Heart left ventricle (tissue), 16 donors: ENCODE measurements around the gene SLCO3A1. TPM values are rescaled to one million over a fixed set of nuclear protein-coding genes. Genes with fewer than 3 reads are reported as not detected.

ENCODE experiments used
- ATAC-seq, 4 donors: fragments of 200-7000 bp; cut with Tn5 transposase; one replicate each; pipeline ENCODE4 v1.9.1; 2020 to 2022; ENCODE audit warnings: moderate library complexity in 4 of 4, mild to moderate bottlenecking in 3 of 4, moderate number of reproducible peaks in 1 of 4
- DNase-seq, 5 donors: peaks; one replicate each; pipeline ENCODE4 v3.0.0-alpha.2; 2020
- H3K27ac ChIP-seq, 12 donors: fragments of 200-600 bp; sonication (generic) in 4 of 12; one replicate each; pipeline versions ENCODE4 v1.5.0 to v1.8.0; 2016 to 2022; ENCODE audit warnings: mild to moderate bottlenecking in 2 of 12
- H3K27me3 ChIP-seq, 9 donors: fragments of 200-600 bp; sonication (generic) in 2 of 9; one replicate each; pipeline versions ENCODE4 v1.5.1 to v1.8.0; 2016 to 2022; ENCODE audit warnings: mild to moderate bottlenecking in 3 of 9
- H3K36me3 ChIP-seq, 9 donors: fragments of 200-600 bp; sonication (generic) in 2 of 9; one replicate each; pipeline versions ENCODE4 v1.5.0 to v1.8.0; 2018 to 2022; ENCODE audit warnings: mild to moderate bottlenecking in 2 of 9
- H3K4me1 ChIP-seq, 12 donors: fragments of 200-600 bp; sonication (generic) in 4 of 12; one replicate each; pipeline versions ENCODE4 v1.5.0 to v1.8.0; 2016 to 2022; ENCODE audit warnings: mild to moderate bottlenecking in 3 of 12
- H3K4me3 ChIP-seq, 12 donors: fragments of 200-600 bp; sonication (generic) in 4 of 12; one replicate each; pipeline versions ENCODE4 v1.5.0 to v1.8.0; 2017 to 2022; ENCODE audit warnings: mild to moderate bottlenecking in 9 of 12, moderate library complexity in 4 of 12
- H3K9me3 ChIP-seq, 12 donors: fragments of 200-600 bp; sonication (generic) in 4 of 12; one replicate each; pipeline versions ENCODE4 v1.5.0 to v1.8.0; 2016 to 2022; ENCODE audit warnings: mild to moderate bottlenecking in 1 of 12
- CTCF ChIP-seq, 12 donors: fragments of 200-600 bp; sonication (generic) in 4 of 12; IDR thresholded peaks; one replicate each; pipeline versions ENCODE4 v1.5.0 to v1.8.0; 2018 to 2022; ENCODE audit warnings: antibody characterized with exemption in 12 of 12, mild to moderate bottlenecking in 5 of 12
- POLR2A ChIP-seq, 2 donors: fragments of 450-650 bp; IDR thresholded peaks; one replicate each; pipeline ENCODE4 v1.6.1; 2017; ENCODE audit warnings: antibody characterized with exemption in 2 of 2, mild to moderate bottlenecking in 2 of 2, moderate library complexity in 2 of 2
- WGBS, 4 donors: extraction: QIAGEN DNeasy Blood & Tissue Kit in 2 of 4; methylation state at CpG; one replicate each; pipeline versions ENCODE4 v1.1.5 to v1.1.7; 2013 to 2018; 5-methylcytosine and 5-hydroxymethylcytosine counted together
- intact Hi-C, 10 donors: fragments of 100-400 bp; cut with DNase I; formaldehyde crosslinking; loops; one replicate each; pipeline versions ENCODE4 v1.11.1 to v1.14.2; 2022
- polyA plus RNA-seq, 2 donors: library from polyadenylated mRNA; stranded (reverse); fragments of 200-250 nt; gene quantifications; one replicate each; pipeline ENCODE4 v1.2.3, GENCODE V29; 2013
- total RNA-seq, 9 donors: library from RNA; depleted of rRNA in 2 of 9; stranded (reverse); fragments of >200 nt in 2 of 9; fragmentation: NEBNext Ultra II Directional in 3 of 9; extraction: Animal tissue kit (Norgen Biotek cat#: 25700) in 3 of 9; gene quantifications; one replicate each; pipeline versions ENCODE4 v1.1.0 to v1.2.4, GENCODE V29; 2016 to 2023
- donor health status: ischemic (EF 13 %, LVEDD 7.1; RV severe dilation, severe dysfunction).
- donor health status: healthy with polysubstance abuse.
- donor health status: DM: no; HTN: yes; CAD: no.
- donor health status: DM: no; HTN: no; CAD: no.
- donor health status: ischemic (EF 25% LVEDD 6.9; RV normal size, moderate dysfunction).
- donor health status: ischemic (EF 25% LVEDD 5.7; RV mildly dilated, moderate dysfunction).
- donor health status: healthy.
- donor health status: DM: yes; HTN: yes; CAD: no.
- donor health status: ischemic (EF 35%, LVEDD 5.7; RV mildly dilated, moderate dysfunction).
- donor health status: nonischemic (EF 11% LVEDD 7.7; RV severe dilation, severe dysfunction).
- donor health status: DM: yes; HTN: yes; CAD: no.
- donor health status: PGD.
- donor health status: ischemic (EF 29% LVEDD 5.4; RV normal size, mild dysfunction).
- donor health status: nonischemic (EF 23%, LVEDD 6.1; RV moderate dilation, normal function).

The SLCO3A1 gene
- total and polyA plus RNA-seq, 11 donors = 26.3 to 64.2 (median 50.2) TPM

GRCh38 chr15:92166751-92167405, 313.4 kb downstream of the SLCO3A1 start:
- no peak for TF ChIP-seq POLR2A (IDR thresholded peaks at IDR 0.05)
- no peak for TF ChIP-seq CTCF (IDR thresholded peaks at IDR 0.05)
- H3K36me3 ChIP-seq = peaks cover 0 to 45% (median 24%) of the 10 kb centered on the region in 9 donors
- WGBS, 4 donors = 64 to 74% (median 68%) methylated on average over 8 of the region's 8 CpGs
- DNase-seq (peak in 4 of 5 donors; percentile 59 to 72 (median 64)), ATAC-seq (peak; percentile 81 to 88 (median 86))
- H3K4me1 ChIP-seq = peaks cover 0 to 14% (median 5%) of the 10 kb centered on the region in 12 donors
- H3K27ac ChIP-seq = peak overlapping the region in 11 of 12 donors; percentile 11 to 82 (median 58)
- H3K27me3 ChIP-seq = no peaks in the 10 kb centered on the region
- peaks cover 0 to 6% (median 0%) of the 10 kb centered on the region in 12 donors for H3K9me3 ChIP-seq
- H3K4me3 ChIP-seq = no peak overlapping the region
- intact Hi-C loops = no loop called here

- Histone ChIP-seq H3K4me3 (no peak overlapping the region), H3K27ac (peak overlapping the region in 8 of 12 donors; percentile 54 to 82 (median 64)), H3K9me3 (peaks cover 0 to 9% (median 0%) of the 10 kb centered on the region in 12 donors), H3K4me1 (peaks cover 0 to 14% (median 5%) of the 10 kb centered on the region in 12 donors), H3K27me3 (no peaks in the 10 kb centered on the region), H3K36me3 (peaks cover 0 to 39% (median 21%) of the 10 kb centered on the region in 9 donors)
- no peak for TF ChIP-seq POLR2A (IDR thresholded peaks at IDR 0.05)
- no peak for TF ChIP-seq CTCF (IDR thresholded peaks at IDR 0.05)
- DNase-seq = no peak
- intact Hi-C loops = no loop called here
- WGBS, 4 donors = 79 to 84% (median 82%) methylated on average over 7 of the region's 7 CpGs
- ATAC-seq = peak in 1 of 4 donors; percentile 5
Measured at GRCh38 chr15:92167451-92167850, 313.9 kb downstream of the SLCO3A1 start.

GRCh38 chr15:92168066-92168683, 314.7 kb downstream of the SLCO3A1 start:
- ATAC-seq = no peak
- H3K27me3 ChIP-seq = no peaks in the 10 kb centered on the region
- no peak for DNase-seq
- no peak overlapping the region for H3K4me3 ChIP-seq
- H3K4me1 ChIP-seq = peaks cover 0 to 14% (median 5%) of the 10 kb centered on the region in 12 donors
- intact Hi-C loops = no loop called here
- H3K9me3 ChIP-seq = peaks cover 0 to 9% (median 0%) of the 10 kb centered on the region in 12 donors
- peak overlapping the region in 2 of 12 donors; percentile 60 to 82 for H3K27ac ChIP-seq
- H3K36me3 ChIP-seq = peaks cover 0 to 32% (median 13%) of the 10 kb centered on the region in 9 donors
- no peak for TF ChIP-seq POLR2A (IDR thresholded peaks at IDR 0.05)
- no peak for TF ChIP-seq CTCF (IDR thresholded peaks at IDR 0.05)
- 94 to 98% (median 96%) methylated on average over 5 of the region's 5 CpGs for WGBS, 4 donors

GRCh38 chr15:92170897-92171296, 317.4 kb downstream of the SLCO3A1 start:
- peaks cover 0 to 14% (median 5%) of the 10 kb centered on the region in 12 donors for H3K4me1 ChIP-seq
- ATAC-seq (no peak), DNase-seq (no peak)
- intact Hi-C loops = no loop called here
- 80 to 90% (median 83%) methylated on average over 8 of the region's 8 CpGs for WGBS, 4 donors
- H3K36me3 ChIP-seq = peaks cover 0 to 14% (median 0%) of the 10 kb centered on the region in 9 donors
- peaks cover 0 to 9% (median 0%) of the 10 kb centered on the region in 12 donors for H3K9me3 ChIP-seq
- no peak overlapping the region for H3K27ac ChIP-seq
- no peaks in the 10 kb centered on the region for H3K27me3 ChIP-seq
- H3K4me3 ChIP-seq = no peak overlapping the region
- TF ChIP-seq POLR2A (IDR thresholded peaks at IDR 0.05) = no peak
- no peak for TF ChIP-seq CTCF (IDR thresholded peaks at IDR 0.05)
